Mucosa of descending colon (tissue), 3 donors: ENCODE results near the gene GLS. TPM values are rescaled to one million over a fixed set of nuclear protein-coding genes. Genes with fewer than 3 reads are reported as not detected.
A peak's percentile ranks its signal among the peaks of the same experiment; 100 is the strongest.

Experiments used
- ATAC-seq: fragments of 200-7000 bp; cut with Tn5 transposase; one replicate; pipeline ENCODE4 v1.9.1; 2020; ENCODE audit warnings: mild to moderate bottlenecking, moderate library complexity
- DNase-seq, 3 donors: peaks; one replicate each; pipeline ENCODE4 v3.0.0-alpha.2; 2020
- H3K36me3 ChIP-seq: fragments of 200-600 bp; one replicate; pipeline ENCODE4 v1.8.0; 2021; ENCODE audit warnings: low read depth, mild to moderate bottlenecking
- H3K4me1 ChIP-seq: fragments of 200-600 bp; one replicate; pipeline ENCODE4 v1.8.0; 2021; ENCODE audit warnings: low read depth, mild to moderate bottlenecking
- H3K4me3 ChIP-seq: fragments of 200-600 bp; one replicate; pipeline ENCODE4 v1.8.0; 2021; ENCODE audit warnings: mild to moderate bottlenecking
- H3K9me3 ChIP-seq: fragments of 200-600 bp; one replicate; pipeline ENCODE4 v1.8.0; 2021; ENCODE audit warnings: mild to moderate bottlenecking
- intact Hi-C, 2 donors: fragments of 100-400 bp; cut with DNase I in 1 of 2; cut with micrococcal nuclease in 1 of 2; formaldehyde crosslinking; loops; one replicate each; pipeline versions ENCODE4 v1.11.0 to v1.11.1; 2022; cut with DNase I, micrococcal nuclease
- total RNA-seq, 3 donors: library from RNA; stranded (reverse); fragmentation: NEBNext Ultra II Directional in 2 of 3; extraction: Animal tissue kit (Norgen Biotek cat#: 25700) in 2 of 3; gene quantifications; one replicate each; pipeline versions ENCODE4 v1.2.1 to v1.2.4, GENCODE V29; 2021 to 2023
- TF ChIP-seq, protein P1 (sequence below): fragments of 200-600 bp; IDR thresholded peaks from one replicate; pipeline ENCODE4 v1.8.0; 2022; ENCODE audit warnings: antibody characterized with exemption, mild to moderate bottlenecking
- donor health status: DM: no; HTN: no; CAD: no; lungs with moderate emphysema.
- donor health status: DM: no; HTN: no; CAD: no.
- donor health status: DM: no; HTN: yes; CAD: no.

The GLS gene
- total RNA-seq, 3 donors from 2014 or later = 49.8 to 91.9 (median 77.0) TPM

DNA sequence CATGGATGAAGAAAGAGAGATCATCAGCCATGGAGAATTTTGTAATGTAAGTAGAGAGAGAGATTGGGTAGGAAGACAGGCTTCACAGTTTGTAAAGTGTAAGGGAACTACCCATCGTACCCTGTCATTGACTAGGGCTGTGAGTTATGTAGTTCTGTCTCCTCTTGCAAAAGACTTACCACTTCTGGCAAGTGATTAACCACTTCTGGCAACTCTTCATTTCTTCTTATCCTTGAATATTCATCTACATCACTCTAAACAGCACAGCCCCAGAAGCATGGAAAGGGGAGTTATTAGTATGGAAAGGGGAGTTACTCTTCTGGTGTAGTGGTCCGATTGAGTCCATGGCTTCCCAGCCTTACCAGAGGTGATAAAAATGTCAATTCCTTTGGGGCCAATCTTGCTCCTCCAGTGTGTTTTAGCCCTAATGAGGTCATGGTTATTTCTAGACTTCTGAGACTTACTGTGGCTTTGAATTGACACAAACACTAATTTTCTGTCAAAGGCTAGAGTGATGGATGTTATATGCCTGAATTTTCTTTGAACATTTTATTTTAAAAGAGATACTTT, 81.4 kb downstream of the GLS start:
- Histone ChIP-seq H3K4me1 (no peaks in the 10 kb centered on the region), H3K9me3 (no peaks in the 10 kb centered on the region), H3K4me3 (no peak overlapping the region), H3K36me3 (no peaks in the 10 kb centered on the region)
- intact Hi-C loops = no loop called here
- TF ChIP-seq, protein P1, sequence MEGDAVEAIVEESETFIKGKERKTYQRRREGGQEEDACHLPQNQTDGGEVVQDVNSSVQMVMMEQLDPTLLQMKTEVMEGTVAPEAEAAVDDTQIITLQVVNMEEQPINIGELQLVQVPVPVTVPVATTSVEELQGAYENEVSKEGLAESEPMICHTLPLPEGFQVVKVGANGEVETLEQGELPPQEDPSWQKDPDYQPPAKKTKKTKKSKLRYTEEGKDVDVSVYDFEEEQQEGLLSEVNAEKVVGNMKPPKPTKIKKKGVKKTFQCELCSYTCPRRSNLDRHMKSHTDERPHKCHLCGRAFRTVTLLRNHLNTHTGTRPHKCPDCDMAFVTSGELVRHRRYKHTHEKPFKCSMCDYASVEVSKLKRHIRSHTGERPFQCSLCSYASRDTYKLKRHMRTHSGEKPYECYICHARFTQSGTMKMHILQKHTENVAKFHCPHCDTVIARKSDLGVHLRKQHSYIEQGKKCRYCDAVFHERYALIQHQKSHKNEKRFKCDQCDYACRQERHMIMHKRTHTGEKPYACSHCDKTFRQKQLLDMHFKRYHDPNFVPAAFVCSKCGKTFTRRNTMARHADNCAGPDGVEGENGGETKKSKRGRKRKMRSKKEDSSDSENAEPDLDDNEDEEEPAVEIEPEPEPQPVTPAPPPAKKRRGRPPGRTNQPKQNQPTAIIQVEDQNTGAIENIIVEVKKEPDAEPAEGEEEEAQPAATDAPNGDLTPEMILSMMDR = no peak
- no peak for DNase-seq
- no peak for ATAC-seq

DNA sequence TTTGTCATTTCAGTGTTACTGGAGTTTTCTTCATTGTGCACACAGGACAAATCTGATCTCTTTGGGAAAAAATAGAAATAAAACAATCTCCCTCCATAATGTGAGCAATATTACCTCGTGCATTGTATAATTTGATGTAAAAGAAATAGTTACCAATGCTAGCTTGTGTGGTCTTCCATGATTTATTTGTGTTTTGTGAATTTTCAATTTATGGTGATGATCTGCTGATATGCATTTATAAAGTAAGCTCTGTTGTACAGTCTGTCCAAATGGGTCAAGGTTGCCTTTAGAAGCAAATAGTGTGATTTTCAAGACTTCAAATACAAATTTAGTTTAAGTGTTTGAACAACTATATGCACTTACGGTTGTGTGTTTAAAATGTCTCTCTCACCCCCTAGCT, 82.5 kb downstream of the GLS start:
- no peaks in the 10 kb centered on the region for H3K36me3 ChIP-seq
- H3K4me1 ChIP-seq = no peaks in the 10 kb centered on the region
- ATAC-seq (no peak), DNase-seq (no peak)
- no peak overlapping the region for H3K4me3 ChIP-seq
- no peaks in the 10 kb centered on the region for H3K9me3 ChIP-seq
- intact Hi-C loops = no loop called here
- TF ChIP-seq, protein P1 = no peak

DNA sequence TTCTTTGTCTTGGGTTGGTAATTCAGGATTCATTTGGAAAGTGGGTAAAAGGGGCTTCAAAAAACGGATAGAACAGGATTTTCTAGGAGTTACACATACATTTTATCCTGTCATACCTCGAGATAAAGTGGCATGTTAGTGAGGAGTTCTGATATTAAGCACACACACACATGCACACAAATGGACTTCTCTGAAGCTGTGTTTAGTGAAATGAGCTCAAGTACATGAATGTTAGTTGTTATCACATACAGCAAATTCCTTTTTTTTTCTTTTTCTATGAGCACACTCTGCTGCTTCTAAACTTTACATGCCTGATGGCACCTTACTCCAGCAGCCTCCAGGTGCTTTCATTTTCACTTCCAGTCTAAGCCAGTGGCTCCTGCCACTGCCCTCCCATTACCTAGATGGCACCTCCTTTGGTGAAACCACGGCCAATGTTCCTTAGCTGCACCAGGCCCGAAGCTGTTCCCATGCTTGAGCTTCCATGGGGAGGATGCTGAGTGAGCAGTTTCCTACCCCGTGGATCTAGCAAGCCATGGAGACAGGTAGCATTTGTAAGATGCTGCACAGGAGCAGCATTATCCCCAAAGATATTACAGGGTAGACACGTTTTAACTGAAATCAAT, 83.7 kb downstream of the GLS start:
- no peak for DNase-seq
- peak; percentile 60 for ATAC-seq
- Histone ChIP-seq H3K4me3 (no peak overlapping the region), H3K9me3 (no peaks in the 10 kb centered on the region), H3K36me3 (no peaks in the 10 kb centered on the region), H3K4me1 (no peaks in the 10 kb centered on the region)
- intact Hi-C loops = no loop called here
- TF ChIP-seq, protein P1 = no peak

DNA sequence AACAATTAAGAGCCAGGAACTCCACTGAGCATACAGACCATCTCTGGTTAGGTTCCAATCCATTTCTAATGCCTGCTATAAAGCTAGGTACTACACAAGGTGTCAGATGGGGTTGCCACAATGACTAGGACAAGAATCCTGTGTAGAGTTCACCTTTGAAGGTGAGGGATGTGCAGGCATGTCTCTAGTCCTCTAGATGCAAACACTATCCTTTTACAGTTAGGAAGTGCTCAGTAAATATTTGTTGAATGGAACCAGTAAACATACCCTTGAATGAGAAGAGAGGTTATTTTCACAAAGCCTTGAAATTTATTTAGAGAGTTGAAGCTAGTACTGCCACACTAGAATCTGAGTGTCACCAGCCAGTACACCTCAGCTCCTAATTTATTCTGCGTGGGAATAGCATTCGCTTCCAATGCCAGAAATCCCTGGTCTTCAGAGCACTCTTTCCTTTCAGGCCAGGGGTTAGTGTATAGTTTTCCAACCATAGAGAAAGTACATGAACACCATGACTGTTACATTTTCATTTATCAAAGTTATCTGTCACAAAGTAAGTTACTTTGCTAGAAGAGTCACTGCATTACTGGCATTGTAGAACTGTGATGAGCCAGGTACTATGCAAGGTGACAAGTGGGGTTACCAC, 85.1 kb downstream of the GLS start:
- intact Hi-C loops = no loop called here
- Histone ChIP-seq H3K36me3 (peaks cover 3% of the 10 kb centered on the region), H3K4me3 (no peak overlapping the region), H3K4me1 (no peaks in the 10 kb centered on the region), H3K9me3 (no peaks in the 10 kb centered on the region)
- TF ChIP-seq, protein P1 = no peak
- ATAC-seq (no peak), DNase-seq (no peak)

DNA sequence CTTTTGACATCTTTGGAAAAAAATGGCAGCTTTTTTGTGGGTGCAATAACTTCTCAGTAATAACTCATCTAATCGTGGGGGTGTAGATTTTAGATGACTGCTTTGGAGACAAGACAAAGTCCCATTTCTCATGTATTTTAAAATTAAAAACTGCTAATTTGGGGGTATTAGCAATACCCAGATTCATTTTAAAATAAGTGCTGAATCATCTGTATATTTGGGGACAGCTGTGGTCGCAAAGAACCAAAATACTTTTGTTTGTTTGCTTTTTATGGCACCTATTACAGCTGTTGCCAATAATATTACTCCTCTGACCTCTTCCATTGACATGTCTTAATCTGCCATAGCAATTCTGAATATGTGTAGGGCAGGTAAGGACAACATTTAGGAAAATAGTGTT, 87.9 kb downstream of the GLS start:
- H3K4me3 ChIP-seq = no peak overlapping the region
- intact Hi-C loops = no loop called here
- H3K4me1 ChIP-seq = no peaks in the 10 kb centered on the region
- peaks cover 3% of the 10 kb centered on the region for H3K36me3 ChIP-seq
- no peak for ATAC-seq
- DNase-seq = no peak
- H3K9me3 ChIP-seq = no peaks in the 10 kb centered on the region
- TF ChIP-seq, protein P1 = no peak
